RWPE2 (cell line): ENCODE data around the gene NEDD8.

Source experiments
- ATAC-seq: fragments of 200-7000 bp; cut with Tn5 transposase; 3 replicates; pipeline ENCODE4 v1.9.1; 2021; ENCODE audit warnings: low read depth
- DNase-seq: peaks from one replicate; pipeline ENCODE4 v3.0.0-alpha.2; 2020; ENCODE audit warnings: low spot score
- H3K27ac ChIP-seq: fragments of 450-650 bp; 2 replicates; pipeline ENCODE4 v1.5.1; 2017; ENCODE audit warnings: mild to moderate bottlenecking; ENCODE audit not compliant: poor library complexity, severe bottlenecking
- H3K27me3 ChIP-seq: fragments of 250-450 bp; sonication (Bioruptor Pico); 2 replicates; pipeline ENCODE4 v1.5.1; 2021; ENCODE audit warnings: mild to moderate bottlenecking, moderate library complexity; ENCODE audit not compliant: insufficient read depth, poor library complexity, severe bottlenecking
- H3K36me3 ChIP-seq: fragments of 250-450 bp; sonication (Bioruptor Pico); 2 replicates; pipeline ENCODE4 v1.5.1; 2020; ENCODE audit warnings: low read depth, mild to moderate bottlenecking, moderate library complexity
- H3K4me1 ChIP-seq: fragments of 250-450 bp; sonication (Bioruptor Pico); 2 replicates; pipeline ENCODE4 v1.5.1; 2021; ENCODE audit warnings: mild to moderate bottlenecking, moderate library complexity; ENCODE audit not compliant: insufficient read depth, poor library complexity, severe bottlenecking
- H3K4me3 ChIP-seq: fragments of 250-450 bp; sonication (Bioruptor Pico); 2 replicates; pipeline ENCODE4 v1.5.1; 2021; ENCODE audit warnings: mild to moderate bottlenecking, moderate library complexity; ENCODE audit not compliant: severe bottlenecking
- H3K9me3 ChIP-seq: fragments of 250-450 bp; sonication (Bioruptor Pico); 2 replicates; pipeline ENCODE4 v1.5.1; 2021; ENCODE audit warnings: mild to moderate bottlenecking, moderate library complexity; ENCODE audit not compliant: severe bottlenecking
- TF ChIP-seq, protein P1 (sequence below): fragments of 450-650 bp; IDR thresholded peaks from one replicate; pipeline ENCODE4 v1.5.1; 2017; ENCODE audit warnings: mild to moderate bottlenecking, moderate library complexity; ENCODE audit not compliant: poor library complexity, severe bottlenecking

The NEDD8 gene

DNA sequence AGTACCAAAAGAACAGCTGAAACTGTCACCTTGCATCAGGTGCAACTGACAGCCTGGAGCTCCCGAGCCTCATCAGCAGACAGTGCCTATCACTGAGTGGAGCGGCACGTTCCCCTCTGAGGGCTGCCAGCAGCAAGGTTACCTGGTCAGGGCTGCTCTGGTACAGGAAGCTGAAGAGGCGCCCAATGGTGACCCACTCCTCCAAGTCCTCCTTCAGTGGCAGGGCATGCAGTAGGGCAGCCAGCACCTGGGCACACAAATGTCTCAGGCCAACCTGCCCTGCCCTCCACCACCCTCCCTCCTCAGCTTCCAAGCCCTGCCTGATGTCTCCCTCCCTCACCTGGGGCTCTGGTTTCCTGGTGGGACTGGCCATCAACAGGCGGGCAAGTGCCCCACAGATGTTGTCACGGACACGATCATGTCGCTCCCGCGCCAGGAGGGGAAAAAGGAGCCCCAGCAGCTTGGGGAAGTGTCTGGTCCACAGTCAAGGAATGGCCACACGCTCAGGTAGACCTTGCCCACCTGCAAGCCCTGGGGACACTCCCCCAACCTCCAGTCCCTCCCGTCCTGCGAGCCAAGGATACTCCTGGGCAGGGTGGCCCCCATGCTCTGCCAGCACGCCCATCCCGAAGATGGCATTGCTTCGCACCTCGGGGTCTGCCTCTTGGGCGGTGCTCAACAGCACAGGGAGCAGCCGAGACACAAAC lies 50.6 kb downstream of the NEDD8 start:
- no peak; the same call in 2 of the 3 replicates for ATAC-seq
- no peaks in the 10 kb centered on the region for H3K4me1 ChIP-seq
- no peaks in the 10 kb centered on the region for H3K27me3 ChIP-seq
- H3K4me3 ChIP-seq, result no peak overlapping the region
- peaks cover 67% of the 10 kb centered on the region for H3K36me3 ChIP-seq
- H3K9me3 ChIP-seq, result no peaks in the 10 kb centered on the region
- no peak overlapping the region for H3K27ac ChIP-seq
- TF ChIP-seq, protein P1, sequence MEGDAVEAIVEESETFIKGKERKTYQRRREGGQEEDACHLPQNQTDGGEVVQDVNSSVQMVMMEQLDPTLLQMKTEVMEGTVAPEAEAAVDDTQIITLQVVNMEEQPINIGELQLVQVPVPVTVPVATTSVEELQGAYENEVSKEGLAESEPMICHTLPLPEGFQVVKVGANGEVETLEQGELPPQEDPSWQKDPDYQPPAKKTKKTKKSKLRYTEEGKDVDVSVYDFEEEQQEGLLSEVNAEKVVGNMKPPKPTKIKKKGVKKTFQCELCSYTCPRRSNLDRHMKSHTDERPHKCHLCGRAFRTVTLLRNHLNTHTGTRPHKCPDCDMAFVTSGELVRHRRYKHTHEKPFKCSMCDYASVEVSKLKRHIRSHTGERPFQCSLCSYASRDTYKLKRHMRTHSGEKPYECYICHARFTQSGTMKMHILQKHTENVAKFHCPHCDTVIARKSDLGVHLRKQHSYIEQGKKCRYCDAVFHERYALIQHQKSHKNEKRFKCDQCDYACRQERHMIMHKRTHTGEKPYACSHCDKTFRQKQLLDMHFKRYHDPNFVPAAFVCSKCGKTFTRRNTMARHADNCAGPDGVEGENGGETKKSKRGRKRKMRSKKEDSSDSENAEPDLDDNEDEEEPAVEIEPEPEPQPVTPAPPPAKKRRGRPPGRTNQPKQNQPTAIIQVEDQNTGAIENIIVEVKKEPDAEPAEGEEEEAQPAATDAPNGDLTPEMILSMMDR, result no peak
- peak; percentile 68 for DNase-seq

- H3K36me3 ChIP-seq, result peaks cover 54% of the 10 kb centered on the region
- no peaks in the 10 kb centered on the region for H3K27me3 ChIP-seq
- H3K27ac ChIP-seq, result no peak overlapping the region
- TF ChIP-seq, protein P1, result no peak
- ATAC-seq (peak; percentile 8; the same call in 2 of the 3 replicates), DNase-seq (peak; percentile 63)
- H3K4me1 ChIP-seq, result no peaks in the 10 kb centered on the region
- no peaks in the 10 kb centered on the region for H3K9me3 ChIP-seq
- H3K4me3 ChIP-seq, result no peak overlapping the region
Measured at GRCh38 chr14:24179961-24180796, 52.0 kb downstream of the NEDD8 start.

- Histone ChIP-seq H3K27me3 (no peaks in the 10 kb centered on the region), H3K36me3 (peaks cover 46% of the 10 kb centered on the region), H3K27ac (no peak overlapping the region), H3K4me1 (no peaks in the 10 kb centered on the region), H3K9me3 (no peaks in the 10 kb centered on the region), H3K4me3 (no peak overlapping the region)
- DNase-seq (peak; percentile 62), ATAC-seq (no peak; the same call in 2 of the 3 replicates)
- TF ChIP-seq, protein P1, result no peak
Measured at GRCh38 chr14:24179294-24179960, 52.7 kb downstream of the NEDD8 start.

- Histone ChIP-seq H3K9me3 (no peaks in the 10 kb centered on the region), H3K36me3 (peaks cover 41% of the 10 kb centered on the region), H3K27me3 (no peaks in the 10 kb centered on the region), H3K4me3 (no peak overlapping the region), H3K27ac (no peak overlapping the region), H3K4me1 (no peaks in the 10 kb centered on the region)
- no peak for ATAC-seq
- TF ChIP-seq, protein P1, result no peak
- peak; percentile 59 for DNase-seq
Measured at GRCh38 chr14:24178399-24179178, 53.6 kb downstream of the NEDD8 start.
